IgD-negative memory B cell (primary cell): ENCODE data around the gene USP33. TPM values are rescaled to one million over a fixed set of nuclear protein-coding genes. Genes with fewer than 3 reads are reported as not detected.
"Not testable (repeated sequence)": the region's sequence is repeated elsewhere in the genome, so short reads cannot be mapped to it uniquely, and the experiment has no call there.

Experiments used
- H3K27ac Mint-ChIP-seq, 3 donors: one replicate each; pipeline ENCODE4 v1.8.0; 2020 to 2022; ENCODE audit warnings: mild to moderate bottlenecking in 3 of 3, mixed read lengths in 3 of 3, moderate library complexity in 1 of 3
- H3K27me3 Mint-ChIP-seq: one replicate; pipeline ENCODE4 v1.8.0; 2021; ENCODE audit warnings: mixed read lengths
- H3K36me3 Mint-ChIP-seq: one replicate; pipeline ENCODE4 v1.8.0; 2020; ENCODE audit warnings: mild to moderate bottlenecking, mixed read lengths
- H3K4me1 Mint-ChIP-seq, 3 donors: one replicate each; pipeline ENCODE4 v1.8.0; 2020 to 2022; ENCODE audit warnings: mixed read lengths in 3 of 3, mild to moderate bottlenecking in 1 of 3
- H3K4me3 Mint-ChIP-seq, 4 donors: one replicate each; pipeline ENCODE4 v1.8.0; 2020 to 2022; ENCODE audit warnings: mild to moderate bottlenecking in 4 of 4, mixed read lengths in 4 of 4, moderate library complexity in 3 of 4
- H3K9me3 Mint-ChIP-seq, 3 donors: one replicate each; pipeline ENCODE4 v1.8.0; 2020 to 2021; ENCODE audit warnings: mixed read lengths in 3 of 3, mild to moderate bottlenecking in 1 of 3
- polyA plus RNA-seq: library from polyadenylated mRNA; unstranded; fragments of 300-500 nt; fragmentation: Illumina TruSeq; gene quantifications from one replicate; pipeline ENCODE4 v1.2.3, GENCODE V29; 2021

USP33 gene
- polyA plus RNA-seq, 1 donor from 2014 or later, result 30.1 TPM

- H3K9me3 Mint-ChIP-seq, H3K27me3 Mint-ChIP-seq, H3K4me1 Mint-ChIP-seq, H3K4me3 Mint-ChIP-seq, H3K36me3 Mint-ChIP-seq: not testable (repeated sequence)
- H3K27ac Mint-ChIP-seq, result peak overlapping the region in 1 of 3 donors; percentile 59
These were observed 60.0 kb downstream of the USP33 start for GRCh38 chr1:77699673-77700072.

GRCh38 chr1:77697441-77697840 lies 62.2 kb downstream of the USP33 start:
- Mint-ChIP-seq H3K4me3 (no peak overlapping the region), H3K27ac (no peak overlapping the region)

GRCh38 chr1:77688939-77689338 lies 70.7 kb downstream of the USP33 start:
- Mint-ChIP-seq H3K4me3 (peak overlapping the region in 1 of 4 donors; percentile 24), H3K9me3 (no peaks in the 10 kb centered on the region), H3K27me3 (no peaks in the 10 kb centered on the region), H3K27ac (peak overlapping the region in 1 of 3 donors; percentile 6), H3K36me3 (peaks cover 11% of the 10 kb centered on the region), H3K4me1 (peaks cover 2 to 7% (median 4%) of the 10 kb centered on the region in 3 donors)

More at GRCh38 chr1:77697441-77697840, 62.2 kb downstream of the USP33 start:
- no peaks in the 10 kb centered on the region for H3K9me3 Mint-ChIP-seq
- peaks cover 0 to 1% (median 0%) of the 10 kb centered on the region in 3 donors for H3K4me1 Mint-ChIP-seq
- H3K36me3 Mint-ChIP-seq, result peaks cover 11% of the 10 kb centered on the region
- no peaks in the 10 kb centered on the region for H3K27me3 Mint-ChIP-seq

GRCh38 chr1:77687519-77687906 lies 72.1 kb downstream of the USP33 start:
- no peaks in the 10 kb centered on the region for H3K9me3 Mint-ChIP-seq
- no peak overlapping the region for H3K27ac Mint-ChIP-seq
- peaks cover 6 to 12% (median 11%) of the 10 kb centered on the region in 3 donors for H3K4me1 Mint-ChIP-seq
- no peaks in the 10 kb centered on the region for H3K27me3 Mint-ChIP-seq
- H3K36me3 Mint-ChIP-seq, result peaks cover 9% of the 10 kb centered on the region
- H3K4me3 Mint-ChIP-seq, result peak overlapping the region in 3 of 4 donors; percentile 77 to 89 (median 88)

DNA sequence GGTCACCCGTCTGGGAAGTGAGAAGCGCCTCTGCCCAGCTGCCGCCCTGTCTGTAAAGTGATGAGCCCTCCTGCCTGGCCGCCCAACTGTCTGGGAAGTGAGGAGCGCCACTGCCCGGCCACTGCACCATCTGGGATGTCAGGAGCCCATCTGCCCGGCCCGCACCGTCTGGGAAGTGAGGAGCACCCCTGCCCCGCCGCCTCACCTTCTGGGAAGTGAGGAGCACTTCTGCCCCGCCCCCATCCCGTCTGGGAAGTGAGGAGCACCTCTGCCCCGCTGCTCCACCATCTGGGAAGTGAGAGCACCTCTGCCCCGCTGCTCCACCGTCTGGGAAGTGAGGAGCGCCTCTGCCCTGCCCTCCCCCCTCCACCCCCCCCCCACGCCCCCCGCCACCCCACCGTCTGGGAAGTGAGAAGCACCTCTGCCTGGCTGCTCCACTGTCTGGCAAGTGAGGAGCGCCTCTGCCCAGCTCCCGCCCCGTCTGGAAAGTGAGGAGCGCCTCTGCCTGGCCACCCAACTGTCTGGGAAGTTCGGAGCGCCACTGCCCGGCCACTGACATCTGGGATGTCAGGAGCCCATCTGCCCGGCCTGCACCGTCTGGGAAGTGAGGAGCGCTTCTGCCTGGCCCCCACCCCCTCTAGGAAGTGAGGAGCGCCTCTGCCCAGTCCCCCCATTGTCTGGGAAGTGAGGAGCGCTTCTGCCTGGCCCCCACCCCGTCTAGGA lies 72.7 kb downstream of the USP33 start:
- no peaks in the 10 kb centered on the region for H3K27me3 Mint-ChIP-seq
- no peaks in the 10 kb centered on the region for H3K9me3 Mint-ChIP-seq
- peaks cover 9% of the 10 kb centered on the region for H3K36me3 Mint-ChIP-seq
- H3K27ac Mint-ChIP-seq, result no peak overlapping the region
- peaks cover 8 to 14% (median 14%) of the 10 kb centered on the region in 3 donors for H3K4me1 Mint-ChIP-seq
- H3K4me3 Mint-ChIP-seq, result no peak overlapping the region

DNA sequence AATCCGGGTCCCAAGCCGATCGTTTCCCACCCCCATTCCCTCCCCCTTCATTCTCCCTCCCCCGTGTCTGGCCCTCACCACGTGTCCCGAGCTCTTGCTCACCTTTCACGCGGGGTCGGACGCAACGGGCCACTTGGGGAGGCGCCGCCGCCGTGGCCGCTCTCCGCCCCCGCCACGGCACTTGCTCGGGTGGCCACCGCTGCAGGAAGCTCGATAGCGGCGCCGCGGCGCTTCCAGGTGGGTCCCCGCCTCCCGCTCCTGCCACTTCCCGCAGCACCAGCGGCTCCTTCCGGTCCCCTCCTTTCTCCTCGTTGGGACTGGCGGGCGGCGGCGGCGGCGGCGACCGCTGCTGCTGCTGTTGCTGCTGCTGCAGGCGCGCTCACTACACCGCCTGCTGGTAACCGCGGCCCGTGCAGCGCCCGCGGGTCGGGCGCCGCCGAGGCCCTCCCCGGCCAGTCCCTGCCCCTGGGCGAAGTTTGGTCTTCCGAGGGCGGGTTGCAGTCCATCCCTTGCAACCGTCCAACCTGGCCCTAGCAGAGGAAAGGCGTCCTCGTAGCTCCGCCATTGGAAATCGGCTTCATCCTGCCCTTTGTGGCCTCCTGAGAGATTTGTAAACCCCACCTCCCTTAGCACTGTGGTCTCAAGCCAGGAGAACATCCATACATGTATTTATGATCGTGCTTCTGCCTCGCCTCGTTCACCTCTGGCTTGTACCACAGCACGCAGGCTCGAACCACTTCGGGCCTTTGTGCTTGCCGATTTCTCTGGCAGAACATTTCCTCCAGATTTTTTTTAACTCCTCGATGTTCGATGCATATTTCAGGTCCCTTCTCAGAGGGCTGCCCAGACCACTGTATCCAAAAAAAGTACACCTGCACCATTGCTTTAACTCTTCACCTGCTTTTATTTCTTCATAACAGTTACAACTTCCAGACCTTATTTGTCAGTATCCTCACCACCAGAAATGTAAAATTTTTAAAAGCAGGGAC lies 76.2 kb downstream of the USP33 start:
- no peaks in the 10 kb centered on the region for H3K27me3 Mint-ChIP-seq

DNA sequence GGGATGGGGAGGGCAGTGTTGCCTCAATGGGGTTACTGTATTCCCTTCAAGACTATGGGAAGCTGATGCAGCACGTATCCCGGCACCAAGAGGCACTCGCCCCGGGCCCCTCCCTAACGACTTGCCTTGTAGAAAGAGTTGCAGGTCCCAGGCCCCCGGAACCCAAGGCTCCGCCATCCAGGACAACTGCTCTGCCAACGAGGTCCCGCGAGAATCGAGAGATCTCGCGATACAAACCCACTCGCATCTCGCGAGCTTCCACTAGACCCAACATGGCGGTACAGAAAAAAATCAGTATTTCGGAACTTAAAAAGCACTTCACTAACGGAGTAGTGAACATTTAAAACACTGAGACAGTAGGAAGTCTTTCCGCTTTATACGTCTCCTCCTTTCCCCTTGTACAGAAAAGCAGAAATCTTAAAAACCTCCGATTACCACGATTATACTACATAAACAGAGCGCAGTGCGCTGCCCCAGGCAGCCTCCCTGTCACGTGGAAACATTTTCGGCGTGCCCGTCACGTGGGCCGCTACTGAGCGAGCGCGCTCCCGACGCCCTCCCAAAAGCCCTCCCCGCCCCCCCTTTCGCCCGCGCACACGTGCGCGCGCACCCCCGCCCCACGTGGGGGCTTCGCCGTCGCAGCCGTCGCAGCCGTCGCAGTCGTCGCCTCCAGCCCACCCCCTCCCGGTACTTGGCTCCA lies 77.0 kb downstream of the USP33 start, which contains the start of gene ZZZ3:
Gene ZZZ3, minus strand, starts transcription at position 199 of the 700 bp plus-strand sequence. CDS start 49,304 bp downstream, outside the sequence.
- no peaks in the 10 kb centered on the region for H3K27me3 Mint-ChIP-seq
- H3K4me3 Mint-ChIP-seq, result peak within 1 kb of the TSS; percentile 88 to 99 (median 95)
- H3K27ac Mint-ChIP-seq, result peak within 1 kb of the TSS; percentile 94 to 99 (median 99)
- H3K36me3 Mint-ChIP-seq, result no peaks in the 10 kb centered on the region
- H3K4me1 Mint-ChIP-seq, result peaks cover 31 to 34% (median 33%) of the 10 kb centered on the region in 3 donors
- no peaks in the 10 kb centered on the region for H3K9me3 Mint-ChIP-seq

More for the DNA sequence above, 76.2 kb downstream of the USP33 start:
- Mint-ChIP-seq H3K36me3 (no peaks in the 10 kb centered on the region), H3K27ac (peak overlapping the region; percentile 94 to 99 (median 99)), H3K4me3 (peak overlapping the region; percentile 88 to 99 (median 95)), H3K9me3 (no peaks in the 10 kb centered on the region), H3K4me1 (peaks cover 27 to 28% (median 27%) of the 10 kb centered on the region in 3 donors)

DNA sequence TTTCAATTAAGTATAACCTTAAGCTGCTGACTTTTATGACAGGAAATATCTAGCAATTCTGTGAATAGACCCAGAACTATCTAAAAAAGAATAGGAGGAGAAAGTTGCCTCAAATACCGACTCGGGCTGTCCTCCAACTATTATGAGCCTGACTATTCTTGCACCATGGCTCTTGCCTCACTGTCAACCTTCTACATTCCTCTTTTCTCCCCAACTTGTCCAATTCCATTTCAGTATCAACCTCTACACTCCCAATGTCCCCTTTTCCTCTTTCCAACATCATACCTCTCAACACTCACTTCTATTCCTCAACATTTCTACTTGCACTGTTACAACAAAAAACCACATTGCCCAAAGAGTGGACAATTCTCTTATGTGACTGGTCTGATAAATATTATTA lies 79.5 kb downstream of the USP33 start:
- no peaks in the 10 kb centered on the region for H3K27me3 Mint-ChIP-seq
- no peaks in the 10 kb centered on the region for H3K36me3 Mint-ChIP-seq
- peak overlapping the region in 3 of 4 donors; percentile 0 to 59 (median 28) for H3K4me3 Mint-ChIP-seq
- no peaks in the 10 kb centered on the region for H3K9me3 Mint-ChIP-seq
- H3K27ac Mint-ChIP-seq, result peak overlapping the region in 2 of 3 donors; percentile 1 to 27
- peaks cover 36 to 44% (median 41%) of the 10 kb centered on the region in 3 donors for H3K4me1 Mint-ChIP-seq

- Mint-ChIP-seq H3K4me3 (peak overlapping the region in 2 of 4 donors; percentile 44 to 55), H3K36me3 (no peaks in the 10 kb centered on the region), H3K27ac (peak overlapping the region in 2 of 3 donors; percentile 5 to 55), H3K9me3 (no peaks in the 10 kb centered on the region), H3K27me3 (no peaks in the 10 kb centered on the region), H3K4me1 (peaks cover 35 to 48% (median 40%) of the 10 kb centered on the region in 3 donors)
These were observed 80.7 kb downstream of the USP33 start for GRCh38 chr1:77678660-77679610.

DNA sequence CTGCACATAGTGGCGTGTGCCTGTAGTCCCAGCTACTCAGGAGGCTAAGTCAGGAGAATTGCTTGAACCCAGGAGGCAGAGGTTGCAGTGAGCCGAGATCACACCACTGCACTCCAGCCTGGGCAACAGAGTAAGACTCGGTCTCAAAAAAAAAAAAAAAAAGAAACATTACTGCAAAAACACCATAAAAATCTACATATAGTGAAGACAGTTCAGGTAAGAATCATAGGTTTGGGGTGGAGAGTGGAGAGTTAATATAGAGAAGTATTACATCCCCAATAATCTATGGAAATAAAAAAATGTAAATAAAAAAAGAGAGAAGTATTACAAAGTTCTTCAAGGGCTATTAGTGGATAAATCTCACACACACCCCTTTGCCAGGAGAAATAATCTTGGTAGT lies 84.8 kb downstream of the USP33 start:
- not testable (repeated sequence) for H3K36me3 Mint-ChIP-seq, H3K27me3 Mint-ChIP-seq, H3K27ac Mint-ChIP-seq, H3K9me3 Mint-ChIP-seq
- peaks cover 41 to 57% (median 45%) of the 10 kb centered on the region in 3 donors for H3K4me1 Mint-ChIP-seq
- H3K4me3 Mint-ChIP-seq, result peak overlapping the region in 1 of 4 donors; percentile 32

DNA sequence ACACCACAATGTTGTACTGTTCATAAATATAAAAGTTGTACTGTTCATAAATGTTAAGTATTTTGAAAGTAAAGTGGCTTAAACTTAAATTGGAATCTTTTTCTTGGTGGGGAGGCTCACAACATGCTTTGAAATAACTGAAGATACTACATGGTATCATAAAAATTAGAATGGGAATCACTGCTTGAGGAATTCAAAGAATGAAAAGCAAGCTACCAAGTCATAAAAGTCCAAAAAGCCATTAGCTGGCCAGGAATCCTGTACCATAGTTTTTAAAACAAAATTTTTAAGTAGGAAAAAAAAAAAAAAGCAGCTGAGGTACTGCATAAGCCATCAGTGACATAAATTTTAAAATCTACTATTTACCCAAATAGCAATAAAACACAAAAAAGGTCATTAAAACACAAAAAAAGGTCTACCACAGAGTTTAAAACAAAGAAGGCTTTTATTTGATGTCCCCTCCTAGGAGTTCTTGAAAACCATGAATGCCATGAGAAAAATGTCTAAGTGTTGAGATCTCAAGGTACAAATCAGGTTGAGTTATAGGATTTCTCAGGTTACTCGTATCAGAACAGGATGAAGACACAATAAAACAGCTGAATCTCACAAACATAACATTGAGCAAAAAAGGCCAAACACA lies 85.8 kb downstream of the USP33 start:
- peaks cover 1% of the 10 kb centered on the region for H3K36me3 Mint-ChIP-seq
- no peak overlapping the region for H3K27ac Mint-ChIP-seq

DNA sequence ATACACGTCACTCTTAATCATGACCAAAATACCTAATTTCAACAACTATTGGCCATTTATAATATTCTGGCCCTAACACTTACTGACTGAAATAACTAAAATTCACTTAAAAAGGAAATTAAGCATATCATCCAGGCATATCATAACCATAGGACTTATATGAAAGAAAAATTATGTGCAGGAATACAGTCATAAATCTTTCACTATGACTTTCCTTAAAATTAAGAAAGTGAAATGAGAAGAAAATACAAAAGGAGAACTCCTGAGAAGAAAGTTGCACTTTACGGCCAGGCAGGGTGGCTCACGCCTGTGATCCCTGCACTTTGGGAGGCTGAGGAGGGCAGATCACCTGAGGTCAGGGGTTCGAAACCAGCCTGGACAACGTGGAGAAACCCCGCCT lies 86.6 kb downstream of the USP33 start:
- Mint-ChIP-seq H3K27ac (no peak overlapping the region), H3K4me1 (peaks cover 39 to 60% (median 44%) of the 10 kb centered on the region in 3 donors), H3K4me3 (peak overlapping the region in 1 of 4 donors; percentile 15)

More for the DNA sequence above, 85.8 kb downstream of the USP33 start:
- H3K4me3 Mint-ChIP-seq, result no peak overlapping the region
- H3K4me1 Mint-ChIP-seq, result peaks cover 40 to 64% (median 48%) of the 10 kb centered on the region in 3 donors
- H3K27me3 Mint-ChIP-seq, result no peaks in the 10 kb centered on the region
- no peaks in the 10 kb centered on the region for H3K9me3 Mint-ChIP-seq

GRCh38 chr1:77672374-77672773 lies 87.3 kb downstream of the USP33 start:
- H3K4me3 Mint-ChIP-seq, result peak overlapping the region in 1 of 4 donors; percentile 33
- peaks cover 1% of the 10 kb centered on the region for H3K36me3 Mint-ChIP-seq
- H3K27ac Mint-ChIP-seq, result no peak overlapping the region
- H3K27me3 Mint-ChIP-seq, result no peaks in the 10 kb centered on the region
- peaks cover 35 to 57% (median 42%) of the 10 kb centered on the region in 3 donors for H3K4me1 Mint-ChIP-seq
- H3K9me3 Mint-ChIP-seq, result no peaks in the 10 kb centered on the region

More for the DNA sequence above, 86.6 kb downstream of the USP33 start:
- Mint-ChIP-seq H3K27me3 (no peaks in the 10 kb centered on the region), H3K36me3 (peaks cover 1% of the 10 kb centered on the region), H3K9me3 (no peaks in the 10 kb centered on the region)
